Measurements from ENCODE around the gene KCNC1. TPM values are rescaled to one million over a fixed set of nuclear protein-coding genes. Genes with fewer than 3 reads are reported as not detected.

Gene KCNC1
- total and polyA plus RNA-seq, 4 donors, result 3.8 to 48.7 (median 31.0) TPM

DNA sequence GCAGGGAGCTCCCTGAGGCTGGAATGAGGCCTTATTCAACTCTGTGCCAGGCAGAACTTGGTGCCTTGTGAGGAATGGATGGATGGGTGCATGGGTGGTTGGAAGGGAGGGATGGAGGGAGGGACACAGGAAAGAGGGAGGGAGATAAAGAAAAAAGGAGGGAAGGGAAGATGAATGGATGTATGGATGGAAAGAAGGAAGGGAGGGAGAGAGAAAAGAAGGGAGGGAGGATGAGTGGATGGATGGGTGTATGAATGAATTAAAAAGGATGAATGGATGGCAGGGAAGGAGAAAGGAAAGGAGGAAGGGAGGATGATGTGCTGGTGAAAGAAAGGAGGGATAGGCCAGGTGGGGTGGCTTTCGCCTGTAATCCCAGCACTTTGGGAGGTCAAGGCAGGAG is 34.6 kb downstream of the KCNC1 start:
- Histone ChIP-seq H3K9me3 (ENCODE audit: control insufficient read depth, insufficient read depth, low read length) (no peaks in the 10 kb centered on the region), H3K27ac (ENCODE audit: low read depth, low read length) (no peak overlapping the region), H3K27me3 (ENCODE audit: control insufficient read depth, insufficient read depth, low read length) (no peaks in the 10 kb centered on the region), H3K4me3 (ENCODE audit: low read depth, low read length) (no peak overlapping the region), H3K4me1 (ENCODE audit: control insufficient read depth, insufficient read depth, low read length) (peaks cover 49% of the 10 kb centered on the region), H3K36me3 (ENCODE audit: control insufficient read depth, insufficient read depth, low read length) (peaks cover 33% of the 10 kb centered on the region)
- no CpG with 5 or more reads among the region's 1 CpG for WGBS (ENCODE audit: insufficient coverage)
- no peak for DNase-seq (ENCODE audit: low read depth in 4 of 6, low spot score in 6 of 6)

DNA sequence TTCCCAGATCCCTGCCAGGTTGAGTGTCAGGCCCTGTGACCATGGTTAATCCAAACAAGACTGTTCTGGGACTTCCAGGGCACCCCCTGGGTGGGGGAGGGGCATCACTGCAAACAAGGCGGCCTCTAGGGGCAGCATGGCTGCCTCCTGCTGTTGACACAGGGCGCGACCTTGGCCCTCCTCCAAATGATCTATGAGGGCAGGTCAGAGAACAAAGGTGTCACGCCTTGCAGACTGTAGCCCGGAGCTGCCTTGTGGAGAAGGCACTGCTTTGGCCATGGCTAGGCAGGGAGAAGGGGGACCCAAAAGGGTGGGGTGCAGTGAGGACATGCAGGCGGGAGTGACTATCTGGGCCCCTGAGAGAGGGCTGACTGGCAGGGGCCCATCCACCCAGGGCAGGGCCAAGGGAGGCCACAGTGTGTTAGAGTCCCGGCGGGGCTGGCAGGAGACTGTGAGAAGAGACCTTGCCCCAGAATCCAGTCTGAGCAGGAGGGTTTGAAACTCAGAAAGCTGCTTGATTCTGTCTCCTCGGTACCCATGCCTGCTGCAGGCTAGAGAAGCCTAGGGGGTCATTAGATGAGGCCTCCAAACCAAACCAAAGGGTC is 35.6 kb downstream of the KCNC1 start:
- no peaks in the 10 kb centered on the region for H3K9me3 ChIP-seq (ENCODE audit: control insufficient read depth, insufficient read depth, low read length)
- H3K27me3 ChIP-seq (ENCODE audit: control insufficient read depth, insufficient read depth, low read length), result no peaks in the 10 kb centered on the region
- WGBS (ENCODE audit: insufficient coverage), result 53% methylated on average over 9 of the region's 9 CpGs
- no peak overlapping the region for H3K4me3 ChIP-seq (ENCODE audit: low read depth, low read length)
- H3K36me3 ChIP-seq (ENCODE audit: control insufficient read depth, insufficient read depth, low read length), result peaks cover 31% of the 10 kb centered on the region
- peaks cover 44% of the 10 kb centered on the region for H3K4me1 ChIP-seq (ENCODE audit: control insufficient read depth, insufficient read depth, low read length)
- DNase-seq (ENCODE audit: low read depth in 4 of 6, low spot score in 6 of 6), result no peak
- no peak overlapping the region for H3K27ac ChIP-seq (ENCODE audit: low read depth, low read length)

DNA sequence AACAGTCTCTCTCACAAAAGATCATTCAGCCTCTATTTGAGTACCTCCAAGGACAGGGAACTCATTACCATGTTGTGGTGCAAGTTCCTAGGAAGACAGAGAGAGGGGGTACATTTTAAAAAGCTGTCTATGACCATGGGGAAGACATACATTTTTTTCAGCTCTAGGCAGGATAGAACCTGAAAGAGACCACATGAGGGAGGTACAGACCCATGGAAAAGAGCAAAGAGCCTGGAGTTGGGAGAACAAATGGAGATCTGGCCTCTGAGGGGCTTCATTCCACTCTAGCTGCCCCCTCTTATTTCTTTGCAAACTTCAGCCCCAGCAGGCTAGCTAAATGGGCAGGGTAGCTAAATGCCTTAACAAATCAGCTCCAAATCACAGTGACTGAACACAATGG is 36.3 kb downstream of the KCNC1 start:
- H3K36me3 ChIP-seq (ENCODE audit: control insufficient read depth, insufficient read depth, low read length), result peaks cover 35% of the 10 kb centered on the region
- no peak for DNase-seq (ENCODE audit: low read depth in 4 of 6, low spot score in 6 of 6)
- H3K27me3 ChIP-seq (ENCODE audit: control insufficient read depth, insufficient read depth, low read length), result no peaks in the 10 kb centered on the region
- H3K9me3 ChIP-seq (ENCODE audit: control insufficient read depth, insufficient read depth, low read length), result no peaks in the 10 kb centered on the region
- H3K4me3 ChIP-seq (ENCODE audit: low read depth, low read length), result no peak overlapping the region
- peaks cover 43% of the 10 kb centered on the region for H3K4me1 ChIP-seq (ENCODE audit: control insufficient read depth, insufficient read depth, low read length)
- H3K27ac ChIP-seq (ENCODE audit: low read depth, low read length), result no peak overlapping the region

DNA sequence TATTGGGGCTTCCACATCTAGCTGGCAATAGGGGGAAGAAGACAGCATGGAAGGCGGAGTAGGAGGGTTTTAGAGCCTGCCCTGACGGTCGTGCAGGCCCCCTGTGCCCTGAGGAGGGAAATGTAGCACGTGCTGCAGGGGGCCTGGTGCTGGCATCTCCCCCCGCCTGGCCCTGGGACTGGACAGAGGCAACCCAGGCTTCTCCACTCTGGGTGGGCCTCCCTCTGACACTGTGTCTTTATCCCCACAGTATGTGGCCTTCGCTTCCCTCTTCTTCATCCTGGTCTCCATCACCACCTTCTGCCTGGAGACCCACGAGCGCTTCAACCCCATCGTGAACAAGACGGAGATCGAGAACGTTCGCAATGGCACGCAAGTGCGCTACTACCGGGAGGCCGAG is 36.8 kb downstream of the KCNC1 start:
- no peak for DNase-seq (ENCODE audit: low read depth in 4 of 6, low spot score in 6 of 6)
- Histone ChIP-seq H3K4me1 (ENCODE audit: control insufficient read depth, insufficient read depth, low read length) (peaks cover 43% of the 10 kb centered on the region), H3K27me3 (ENCODE audit: control insufficient read depth, insufficient read depth, low read length) (no peaks in the 10 kb centered on the region), H3K9me3 (ENCODE audit: control insufficient read depth, insufficient read depth, low read length) (no peaks in the 10 kb centered on the region), H3K4me3 (ENCODE audit: low read depth, low read length) (no peak overlapping the region), H3K27ac (ENCODE audit: low read depth, low read length) (no peak overlapping the region), H3K36me3 (ENCODE audit: control insufficient read depth, insufficient read depth, low read length) (peaks cover 38% of the 10 kb centered on the region)
- WGBS (ENCODE audit: insufficient coverage), result 92% methylated on average over 17 of the region's 17 CpGs

DNA sequence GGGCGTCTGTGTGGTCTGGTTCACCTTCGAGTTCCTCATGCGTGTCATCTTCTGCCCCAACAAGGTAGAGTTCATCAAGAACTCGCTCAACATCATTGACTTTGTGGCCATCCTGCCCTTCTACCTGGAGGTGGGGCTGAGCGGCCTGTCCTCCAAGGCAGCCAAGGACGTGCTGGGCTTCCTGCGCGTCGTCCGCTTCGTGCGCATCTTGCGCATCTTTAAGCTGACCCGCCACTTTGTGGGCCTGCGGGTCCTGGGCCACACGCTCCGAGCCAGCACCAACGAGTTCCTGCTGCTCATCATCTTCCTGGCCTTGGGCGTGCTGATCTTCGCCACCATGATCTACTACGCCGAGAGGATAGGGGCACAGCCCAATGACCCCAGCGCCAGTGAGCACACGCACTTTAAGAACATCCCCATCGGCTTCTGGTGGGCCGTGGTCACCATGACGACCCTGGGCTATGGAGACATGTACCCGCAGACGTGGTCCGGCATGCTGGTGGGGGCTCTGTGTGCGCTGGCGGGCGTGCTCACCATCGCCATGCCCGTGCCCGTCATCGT is 37.3 kb downstream of the KCNC1 start:
- H3K4me3 ChIP-seq (ENCODE audit: low read depth, low read length), result no peak overlapping the region
- peaks cover 38% of the 10 kb centered on the region for H3K36me3 ChIP-seq (ENCODE audit: control insufficient read depth, insufficient read depth, low read length)
- peaks cover 45% of the 10 kb centered on the region for H3K4me1 ChIP-seq (ENCODE audit: control insufficient read depth, insufficient read depth, low read length)
- no peaks in the 10 kb centered on the region for H3K9me3 ChIP-seq (ENCODE audit: control insufficient read depth, insufficient read depth, low read length)
- 97% methylated on average over 37 of the region's 37 CpGs for WGBS (ENCODE audit: insufficient coverage)
- DNase-seq (ENCODE audit: low read depth in 4 of 6, low spot score in 6 of 6), result no peak
- H3K27me3 ChIP-seq (ENCODE audit: control insufficient read depth, insufficient read depth, low read length), result no peaks in the 10 kb centered on the region
- no peak overlapping the region for H3K27ac ChIP-seq (ENCODE audit: low read depth, low read length)

DNA sequence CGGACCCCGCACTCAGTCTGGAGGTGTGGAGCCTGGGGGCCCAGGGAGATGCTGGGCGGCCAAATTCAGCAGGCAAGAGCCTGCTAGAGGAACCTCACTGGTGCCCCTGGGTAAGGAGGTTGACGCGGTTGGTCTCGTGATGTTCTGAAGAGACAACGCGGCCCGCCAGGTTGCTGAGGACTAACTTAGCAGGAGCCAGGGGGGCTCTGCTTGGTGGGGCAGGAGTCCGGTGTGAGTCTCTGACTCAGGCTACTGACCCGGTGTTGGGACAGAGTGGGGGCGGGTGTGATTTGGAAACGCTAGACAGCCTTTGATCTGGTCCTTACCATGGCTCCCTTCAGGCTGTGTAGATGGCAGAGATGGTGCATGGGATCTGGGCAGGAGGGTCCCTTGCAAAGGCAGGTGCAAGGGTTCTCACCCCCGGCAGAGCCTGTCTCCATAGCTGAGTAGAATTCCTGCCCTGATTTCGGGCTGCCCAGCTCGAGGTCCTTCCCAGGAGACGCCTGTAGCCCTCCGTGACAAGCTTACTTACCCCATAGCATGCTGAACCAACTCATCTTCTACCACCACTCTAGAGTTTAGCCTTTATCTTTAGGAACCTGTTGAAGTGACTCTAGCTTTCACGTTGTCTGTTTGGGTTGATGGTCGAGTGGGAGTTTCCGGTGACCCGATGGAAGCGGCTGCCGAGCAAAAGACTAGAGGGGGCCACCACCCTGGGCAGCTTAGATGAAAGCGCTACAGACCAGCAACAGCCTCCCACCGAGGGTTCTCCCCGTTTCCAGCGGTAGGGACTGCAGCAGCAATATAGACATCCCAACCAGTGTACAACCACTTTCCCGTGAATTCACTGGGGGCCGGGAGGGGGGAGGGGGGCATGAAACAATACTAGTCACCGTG is 38.4 kb downstream of the KCNC1 start:
- 96% methylated on average over 21 of the region's 31 CpGs for WGBS (ENCODE audit: insufficient coverage)
- Histone ChIP-seq H3K4me1 (ENCODE audit: control insufficient read depth, insufficient read depth, low read length) (peaks cover 44% of the 10 kb centered on the region), H3K27ac (ENCODE audit: low read depth, low read length) (no peak overlapping the region), H3K4me3 (ENCODE audit: low read depth, low read length) (no peak overlapping the region), H3K27me3 (ENCODE audit: control insufficient read depth, insufficient read depth, low read length) (no peaks in the 10 kb centered on the region), H3K36me3 (ENCODE audit: control insufficient read depth, insufficient read depth, low read length) (peaks cover 40% of the 10 kb centered on the region), H3K9me3 (ENCODE audit: control insufficient read depth, insufficient read depth, low read length) (no peaks in the 10 kb centered on the region)
- no peak for DNase-seq (ENCODE audit: low read depth in 4 of 6, low spot score in 6 of 6)

DNA sequence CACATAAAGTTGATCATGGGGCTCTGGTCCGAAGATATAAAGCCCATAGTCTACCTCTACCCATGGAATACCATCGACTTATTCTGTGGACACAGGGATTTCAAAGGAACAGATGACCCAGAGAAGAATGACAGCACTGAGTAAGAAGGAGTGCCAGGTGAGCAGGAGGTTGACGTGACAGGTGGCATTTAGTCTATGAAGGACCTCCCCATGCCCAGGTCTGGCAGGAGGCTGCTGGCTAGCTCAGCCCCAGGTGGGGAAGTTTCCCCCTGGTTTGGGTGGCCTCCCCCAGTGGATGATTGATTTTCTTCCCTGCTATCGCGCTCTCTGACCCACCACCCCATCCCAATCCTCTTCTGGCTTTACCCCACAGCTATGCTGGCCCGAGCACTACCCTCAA is 39.1 kb downstream of the KCNC1 start:
- Histone ChIP-seq H3K27me3 (ENCODE audit: control insufficient read depth, insufficient read depth, low read length) (no peaks in the 10 kb centered on the region), H3K9me3 (ENCODE audit: control insufficient read depth, insufficient read depth, low read length) (no peaks in the 10 kb centered on the region), H3K4me3 (ENCODE audit: low read depth, low read length) (no peak overlapping the region), H3K36me3 (ENCODE audit: control insufficient read depth, insufficient read depth, low read length) (peaks cover 45% of the 10 kb centered on the region), H3K4me1 (ENCODE audit: control insufficient read depth, insufficient read depth, low read length) (peaks cover 37% of the 10 kb centered on the region), H3K27ac (ENCODE audit: low read depth, low read length) (no peak overlapping the region)
- WGBS (ENCODE audit: insufficient coverage), result 94% methylated on average over 4 of the region's 6 CpGs
- no peak for DNase-seq (ENCODE audit: low read depth in 4 of 6, low spot score in 6 of 6)

DNA sequence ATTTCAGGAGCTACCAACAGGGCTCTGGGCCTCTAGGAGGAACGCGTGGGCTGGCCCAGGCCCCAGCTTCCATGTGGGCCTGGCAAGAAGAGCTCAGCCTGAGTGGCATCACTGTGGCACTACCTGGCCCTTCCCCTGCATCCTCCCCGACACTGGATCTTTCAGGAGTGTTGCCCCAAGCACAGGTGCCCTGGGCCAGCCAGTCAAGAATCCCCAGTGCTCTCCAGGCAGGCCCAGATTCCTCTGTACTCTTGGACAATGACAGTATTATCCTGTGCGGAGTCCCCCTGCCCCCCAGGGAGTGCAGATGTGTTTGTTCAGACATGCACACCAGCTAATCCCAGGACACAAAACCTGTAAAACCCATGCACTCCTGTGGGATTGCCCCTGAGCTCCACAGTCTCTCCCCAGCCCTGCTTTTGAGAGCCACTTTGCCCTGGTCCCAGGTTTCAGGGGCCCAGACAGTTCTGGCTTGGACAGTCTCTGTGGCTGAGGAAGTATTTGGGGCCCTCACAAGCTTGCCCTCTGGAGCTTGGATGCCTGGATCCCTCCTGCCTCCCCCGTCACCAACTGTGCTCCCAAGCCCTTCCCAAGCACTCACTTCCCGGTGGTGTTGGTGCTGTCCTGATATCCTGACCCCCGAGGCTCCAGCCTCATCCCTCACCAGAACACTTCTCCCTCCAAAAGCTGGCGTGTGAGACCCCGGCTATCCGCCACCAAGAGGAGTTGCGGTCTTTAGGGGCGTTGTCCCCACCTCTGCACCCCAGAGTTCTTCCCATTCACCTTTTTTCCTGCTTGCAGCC is 39.9 kb downstream of the KCNC1 start:
- peaks cover 52% of the 10 kb centered on the region for H3K36me3 ChIP-seq (ENCODE audit: control insufficient read depth, insufficient read depth, low read length)
- H3K4me3 ChIP-seq (ENCODE audit: low read depth, low read length), result no peak overlapping the region
- WGBS (ENCODE audit: insufficient coverage), result 82% methylated on average over 10 of the region's 12 CpGs
- H3K27me3 ChIP-seq (ENCODE audit: control insufficient read depth, insufficient read depth, low read length), result no peaks in the 10 kb centered on the region
- H3K4me1 ChIP-seq (ENCODE audit: control insufficient read depth, insufficient read depth, low read length), result peaks cover 33% of the 10 kb centered on the region
- no peaks in the 10 kb centered on the region for H3K9me3 ChIP-seq (ENCODE audit: control insufficient read depth, insufficient read depth, low read length)
- DNase-seq (ENCODE audit: low read depth in 4 of 6, low spot score in 6 of 6), result no peak
- H3K27ac ChIP-seq (ENCODE audit: low read depth, low read length), result no peak overlapping the region

DNA sequence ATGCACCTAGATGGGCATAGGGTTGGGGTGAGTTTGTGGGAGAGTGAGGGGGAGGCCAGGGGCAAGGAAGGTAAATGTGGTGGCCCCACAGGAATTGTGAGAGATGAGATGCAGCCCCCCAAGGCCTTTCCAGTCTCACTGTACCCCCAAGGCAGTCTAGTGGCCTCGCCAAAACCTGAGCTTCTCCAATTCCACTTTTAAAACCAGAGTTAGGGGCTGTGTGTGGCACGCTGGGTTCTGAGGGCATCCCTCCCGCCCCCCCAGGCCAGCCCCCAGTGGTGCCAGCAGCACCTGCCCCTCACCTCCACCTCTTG is 40.4 kb downstream of the KCNC1 start:
- Histone ChIP-seq H3K9me3 (ENCODE audit: control insufficient read depth, insufficient read depth, low read length) (no peaks in the 10 kb centered on the region), H3K36me3 (ENCODE audit: control insufficient read depth, insufficient read depth, low read length) (peaks cover 57% of the 10 kb centered on the region), H3K4me1 (ENCODE audit: control insufficient read depth, insufficient read depth, low read length) (peaks cover 31% of the 10 kb centered on the region), H3K4me3 (ENCODE audit: low read depth, low read length) (no peak overlapping the region), H3K27ac (ENCODE audit: low read depth, low read length) (no peak overlapping the region), H3K27me3 (ENCODE audit: control insufficient read depth, insufficient read depth, low read length) (no peaks in the 10 kb centered on the region)
- 92% methylated on average over 2 of the region's 3 CpGs for WGBS (ENCODE audit: insufficient coverage)
- DNase-seq (ENCODE audit: low read depth in 4 of 6, low spot score in 6 of 6), result no peak

All from spinal cord (tissue), 10 donors.